Measurements from ENCODE around the gene MT1H. TPM values are rescaled to one million over a fixed set of nuclear protein-coding genes. Genes with fewer than 3 reads are reported as not detected.

Gene MT1H
- total and polyA plus RNA-seq, 9 of the 15 experiments (the other 6 are each of a cell fraction or from before 2014, with no cell fraction given) = 0.13 to 0.37 TPM; not detected in 7

GRCh38 chr16:56629531-56629930 is 40.1 kb upstream of the MT1H start:
- H3K9me1 ChIP-seq (ENCODE audit: control insufficient read depth, insufficient read depth, low read length) = no peaks in the 10 kb centered on the region
- BruUV-seq (replicated peaks) = no TSS peak
- ChIA-PET CTCF (ENCODE audit: low intra/inter-chr PET ratio) (no interaction called here), POLR2A (no interaction called here)
- H3K36me3 ChIP-seq (ENCODE audit: control insufficient read depth, insufficient read depth, low read length) = no peaks in the 10 kb centered on the region
- H3K27me3 ChIP-seq (ENCODE audit: control insufficient read depth in 2 of 2, insufficient read depth in 2 of 2, low read length in 2 of 2) = peaks cover 41 to 70% of the 10 kb centered on the region in 2 experiments; a peak in 4 of 5 replicates
- peak; percentile 33; the same call in 1 of the 2 replicates for TF ChIP-seq SPI1 (IDR thresholded peaks at IDR 0.05; ENCODE audit: borderline replicate concordance, low read depth, low read length)
- TF ChIP-seq ZFP30 (CRISPR knock-in tag; IDR thresholded peaks at IDR 0.05; ENCODE audit: borderline replicate concordance) = no peak
- no peak for TF ChIP-seq NR3C1 (CRISPR knock-in tag; IDR thresholded peaks at IDR 0.05)
- no peak for TF ChIP-seq MED1 (CRISPR knock-in tag; IDR thresholded peaks at IDR 0.05; ENCODE audit: borderline replicate concordance)
- peak; percentile 32 for TF ChIP-seq ZFP36 (IDR thresholded peaks at IDR 0.05; ENCODE audit: low read depth, low read length, partially characterized antibody)
- no peak for TF ChIP-seq SFPQ (IDR thresholded peaks at IDR 0.05; ENCODE audit: low read depth, low read length)
- no peak for TF ChIP-seq RBM25 (IDR thresholded peaks at IDR 0.05; ENCODE audit: low read depth, low read length, severe bottlenecking)
- no peak overlapping the region for H2AFZ ChIP-seq (ENCODE audit: low read depth, low read length)
- no peak for DNase-seq (ENCODE audit: extremely low read depth in 1 of 4, low spot score in 3 of 4)
- no peak overlapping the region for H3K9ac ChIP-seq (ENCODE audit: insufficient read depth in 1 of 2, low read depth in 2 of 2, low read length in 2 of 2)
- H4K20me1 ChIP-seq (replicated peaks; ENCODE audit: control insufficient read depth, insufficient read depth, low read length) = 0 out of 2 replicates have a peak, but pooled peaks cover 3% of the 10 kb centered on the region
- no peak overlapping the region for H3K27ac ChIP-seq (ENCODE audit: extremely low read depth, low read depth, low read length)
- H3K4me2 ChIP-seq (ENCODE audit: insufficient read depth, low read length) = no peak overlapping the region
- H3K4me1 ChIP-seq (replicated peaks in 1 of 2; ENCODE audit: control insufficient read depth in 2 of 2, insufficient read depth in 2 of 2, low read length in 2 of 2) = peaks cover 0 to 14% of the 10 kb centered on the region in 2 experiments; a peak in 2 of 5 replicates
- H3K79me2 ChIP-seq (ENCODE audit: control insufficient read depth, insufficient read depth, low read length) = no peaks in the 10 kb centered on the region
- no peak for ATAC-seq
- H3K9me3 ChIP-seq (replicated peaks; ENCODE audit: control insufficient read depth, insufficient read depth, low read depth, low read length) = no peaks in the 10 kb centered on the region
- 6% methylated on average over 3 of the region's 3 CpGs for WGBS (ENCODE audit: insufficient coverage, low coverage, missing lambda C conversion rate)
- intact Hi-C loops (cut with micrococcal nuclease) (no loop called here), in situ Hi-C loops (cut with MboI) (no loop called here)
- no peak overlapping the region for H3K4me3 ChIP-seq
- FAIRE-seq = no peak

Data from K562 (cell line).